NCI-H2171 treated with DMSO at 0.1 percent for 48 hours (cell line): ENCODE data around the gene GABRB1.

Source experiments
- DNase-seq: peaks from one replicate; lab custom pipeline; 2025; lab: John Stamatoyannopoulos, UW

GABRB1 gene

DNA sequence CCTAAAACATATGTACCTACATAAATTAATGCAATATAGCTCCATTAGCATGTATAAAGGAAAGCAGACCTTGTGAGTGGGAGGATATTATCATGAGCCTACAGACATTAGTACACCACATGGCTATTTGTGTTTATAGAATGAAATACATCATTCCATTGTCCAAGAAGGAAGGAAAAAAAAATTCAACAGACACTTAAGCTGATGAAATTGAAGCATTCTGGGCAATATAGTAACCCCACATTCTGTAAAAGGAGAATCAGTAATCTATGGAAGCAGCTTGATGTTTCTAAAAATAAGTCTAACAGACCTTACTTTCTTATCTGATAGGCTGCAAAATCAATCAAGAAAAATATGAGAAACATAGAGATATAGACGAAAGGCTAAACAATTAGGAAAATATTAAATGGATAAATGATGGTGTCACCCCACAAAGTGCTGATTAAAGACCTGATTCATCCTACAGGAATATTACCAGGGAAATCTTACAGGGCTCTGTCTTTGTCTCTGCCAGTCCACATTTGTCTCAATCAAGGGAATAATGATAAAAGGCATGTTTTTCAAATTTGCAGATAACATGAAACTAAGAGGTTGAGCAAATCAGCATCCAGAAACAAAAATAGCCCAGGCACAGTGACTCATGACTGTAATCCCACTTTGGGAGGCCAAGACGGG, 355.3 kb downstream of the GABRB1 start:
- no peak for DNase-seq

DNA sequence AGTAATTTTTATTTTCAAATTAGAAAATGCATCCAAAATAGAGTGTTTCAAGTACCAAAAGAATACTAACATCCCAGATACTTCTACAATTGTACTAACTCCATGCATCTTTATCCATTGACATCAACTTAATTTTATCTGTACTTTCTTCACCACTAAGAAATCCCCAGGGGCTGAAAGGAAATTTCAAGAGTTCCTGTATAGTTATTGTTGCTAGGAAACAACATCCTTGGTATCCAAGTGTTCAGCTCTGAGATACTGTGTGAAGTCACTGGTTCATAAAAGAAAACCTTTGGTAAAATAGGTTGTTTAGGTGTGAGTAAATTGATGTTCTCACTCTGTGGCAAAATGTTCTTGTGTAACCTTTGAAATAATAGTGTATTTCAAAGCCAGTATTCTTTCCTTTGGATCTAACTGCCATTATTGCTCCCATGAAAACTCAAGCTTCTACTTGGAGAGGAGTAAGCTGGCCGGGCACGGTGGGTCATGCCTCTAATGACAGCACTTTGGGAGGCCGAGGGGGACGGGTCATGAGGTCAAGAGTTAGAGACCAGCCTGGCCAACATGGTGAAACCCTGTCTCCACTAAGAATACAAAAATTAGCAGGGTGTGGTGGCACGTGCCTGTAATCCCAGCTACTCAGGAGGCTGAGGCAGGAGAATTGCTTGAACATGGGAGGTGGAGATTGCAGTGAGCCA, 359.2 kb downstream of the GABRB1 start:
- no peak for DNase-seq

DNA sequence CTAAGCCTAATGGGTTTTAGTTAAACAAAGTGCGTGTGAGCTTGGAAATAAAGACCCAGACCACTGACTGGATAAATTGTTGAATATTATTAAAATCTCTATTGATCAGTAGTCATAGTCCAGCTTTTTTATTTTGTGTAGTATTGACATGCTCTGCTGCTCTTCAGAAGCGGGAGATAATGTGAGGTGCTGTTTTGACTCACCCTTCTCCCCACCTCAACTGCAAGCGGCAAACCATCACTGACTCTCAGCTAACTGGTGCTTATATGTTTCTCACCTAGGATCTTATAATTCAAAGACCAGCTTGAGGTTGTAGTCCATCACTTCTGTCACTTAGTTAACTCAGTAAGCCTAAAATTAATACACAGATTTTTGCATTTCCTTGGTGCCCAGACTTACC, 359.9 kb downstream of the GABRB1 start:
- DNase-seq: no peak

DNA sequence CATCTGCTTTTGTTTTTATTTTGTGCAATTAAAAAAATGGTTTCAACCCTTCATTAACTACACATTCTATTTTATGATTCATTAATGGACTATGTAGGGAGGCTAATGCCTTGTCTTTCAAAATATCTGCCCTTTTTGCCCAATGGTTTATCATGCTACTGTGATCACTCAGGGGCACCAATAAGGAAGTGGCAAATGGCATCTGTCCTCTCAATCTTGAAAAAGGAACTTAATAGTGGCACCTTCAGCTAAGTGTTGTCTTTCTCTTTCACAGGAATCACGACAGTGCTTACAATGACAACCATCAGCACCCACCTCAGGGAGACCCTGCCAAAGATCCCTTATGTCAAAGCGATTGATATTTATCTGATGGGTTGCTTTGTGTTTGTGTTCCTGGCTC, 375.0 kb downstream of the GABRB1 start:
- DNase-seq: no peak

DNA sequence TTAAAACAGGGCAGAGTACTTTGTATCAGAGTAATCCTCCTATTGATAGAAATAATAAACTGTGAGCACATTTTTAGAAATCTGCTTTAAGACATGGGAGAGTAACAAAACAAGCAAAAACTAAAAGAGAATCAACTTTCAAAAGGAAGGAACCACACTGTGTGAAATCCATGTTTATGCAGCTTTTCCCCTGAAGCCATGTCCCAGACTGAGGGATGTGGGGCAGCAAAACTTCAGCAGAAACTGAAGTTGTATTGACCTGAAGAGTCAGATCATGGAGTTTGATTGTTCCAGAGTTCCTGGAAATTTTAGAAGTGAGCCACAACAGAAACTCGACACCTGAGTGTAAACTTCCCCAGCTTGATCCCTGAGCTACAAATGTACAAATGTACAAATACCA, 378.9 kb downstream of the GABRB1 start:
- DNase-seq: no peak

DNA sequence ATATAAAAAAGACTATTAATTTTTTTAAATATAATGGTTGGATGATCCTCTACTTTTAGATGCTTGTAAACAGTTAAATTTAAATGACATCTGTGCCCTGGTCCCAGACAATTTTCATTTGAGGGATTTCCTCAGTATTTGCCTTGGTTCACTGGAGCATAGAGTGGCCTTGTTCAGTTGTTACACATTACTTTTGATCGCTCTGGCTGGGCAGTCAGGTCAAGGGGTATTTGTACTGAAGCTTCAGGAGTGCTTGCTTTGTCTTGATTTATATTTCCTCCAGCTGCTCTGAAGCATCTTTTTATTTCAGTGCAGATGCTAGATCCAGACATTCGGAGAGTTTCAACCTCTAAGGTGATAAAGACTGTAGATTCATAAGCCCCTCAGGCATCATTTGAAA, 382.2 kb downstream of the GABRB1 start:
- DNase-seq: no peak

DNA sequence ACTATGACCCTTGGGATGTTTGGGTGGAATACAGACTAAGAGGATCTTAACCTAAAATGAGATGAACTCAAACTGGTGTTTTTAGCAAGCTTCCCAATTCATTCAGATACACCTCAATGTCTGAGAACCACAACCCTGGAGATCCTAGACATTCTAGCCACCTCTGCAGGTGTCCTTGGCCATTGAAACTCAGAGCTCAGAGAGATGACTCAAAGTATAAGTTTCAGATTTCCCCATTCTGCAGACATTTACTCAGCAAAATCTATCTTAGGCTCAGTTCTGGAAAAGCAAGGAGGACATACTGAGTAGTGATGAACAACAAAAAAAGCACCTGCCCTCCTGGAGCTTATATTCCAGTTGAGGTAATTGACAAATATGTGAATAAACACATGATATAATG, 384.4 kb downstream of the GABRB1 start:
- no peak for DNase-seq

DNA sequence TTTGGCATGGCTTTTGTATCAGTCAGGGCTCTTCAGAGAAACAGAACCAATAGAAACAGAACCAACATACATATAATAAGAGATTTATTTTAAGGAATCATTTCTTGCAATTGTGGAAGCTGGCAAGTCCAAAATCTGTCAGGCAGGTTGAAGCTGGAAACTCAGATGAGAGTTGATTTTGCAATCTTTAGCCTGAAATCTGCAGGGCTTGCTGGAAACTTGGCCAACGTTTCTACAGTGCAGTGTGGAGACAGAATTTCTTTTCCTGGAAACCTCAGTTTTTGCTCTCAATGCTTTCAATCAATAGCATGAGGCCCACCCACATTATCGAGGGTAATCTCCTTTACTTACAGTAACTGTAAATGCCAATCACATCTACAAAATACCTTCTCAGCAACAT, 386.8 kb downstream of the GABRB1 start:
- no peak for DNase-seq

DNA sequence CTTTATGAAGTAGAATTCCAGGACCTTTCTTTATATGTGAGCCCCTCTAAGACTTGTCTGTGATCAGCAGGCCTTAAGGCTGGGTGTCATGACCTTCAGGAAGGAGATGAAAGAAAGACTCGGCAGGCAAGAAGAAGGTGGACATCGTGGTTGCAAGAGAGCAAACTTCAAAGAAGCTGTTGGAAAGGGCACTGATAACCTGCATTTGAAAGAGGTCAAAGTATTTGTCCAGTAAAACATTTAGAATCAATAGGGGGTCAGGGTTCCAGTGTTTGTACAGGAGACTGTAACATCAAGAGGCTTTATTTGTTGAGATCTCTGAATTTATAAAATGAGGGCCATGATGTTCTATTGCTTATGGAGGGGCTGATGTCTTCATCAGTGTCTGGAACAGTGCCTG, 387.9 kb downstream of the GABRB1 start:
- no peak for DNase-seq

DNA sequence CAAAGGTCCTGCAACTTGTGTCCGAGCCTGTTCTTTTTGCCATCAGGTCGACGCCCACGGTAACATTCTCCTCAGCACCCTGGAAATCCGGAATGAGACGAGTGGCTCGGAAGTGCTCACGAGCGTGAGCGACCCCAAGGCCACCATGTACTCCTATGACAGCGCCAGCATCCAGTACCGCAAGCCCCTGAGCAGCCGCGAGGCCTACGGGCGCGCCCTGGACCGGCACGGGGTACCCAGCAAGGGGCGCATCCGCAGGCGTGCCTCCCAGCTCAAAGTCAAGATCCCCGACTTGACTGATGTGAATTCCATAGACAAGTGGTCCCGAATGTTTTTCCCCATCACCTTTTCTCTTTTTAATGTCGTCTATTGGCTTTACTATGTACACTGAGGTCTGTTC, 394.3 kb downstream of the GABRB1 start:
- DNase-seq: no peak

DNA sequence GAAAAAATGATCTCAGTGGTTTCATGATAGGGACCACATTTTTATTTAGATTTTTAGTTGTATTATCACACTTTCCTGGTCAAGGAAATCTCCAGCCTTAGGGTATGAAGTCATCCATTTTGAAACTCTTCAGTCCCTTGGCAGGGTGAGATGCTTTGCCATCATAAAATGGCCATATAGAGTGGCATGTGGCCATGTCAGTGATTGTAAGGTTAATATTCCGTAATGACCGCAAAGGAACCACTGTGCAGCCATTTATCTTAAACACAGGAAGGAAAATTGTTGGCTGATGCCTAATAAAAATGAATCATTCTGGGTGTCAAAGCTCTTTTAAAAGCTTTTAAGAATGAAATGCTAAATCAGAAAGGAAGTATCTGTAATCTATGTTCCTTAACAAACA, 396.6 kb downstream of the GABRB1 start:
- DNase-seq: no peak

DNA sequence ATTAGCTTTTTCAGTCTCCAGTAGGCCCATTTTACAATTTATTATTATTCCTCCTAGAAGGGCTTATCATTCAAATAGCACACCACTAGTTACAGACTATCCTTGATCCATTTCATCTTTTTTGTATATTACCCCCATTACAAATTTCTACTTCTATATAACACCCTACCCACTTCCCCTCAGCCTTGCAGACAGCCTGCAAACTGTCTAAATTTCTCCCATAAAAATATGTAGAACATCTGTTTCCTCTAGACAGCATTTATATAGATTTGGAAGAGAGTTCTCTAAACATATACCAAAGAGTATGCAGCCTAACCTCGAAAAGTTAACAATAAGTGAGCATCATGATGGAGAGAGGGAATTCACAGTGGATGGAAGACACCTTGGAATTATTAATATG, 401.4 kb downstream of the GABRB1 start:
- no peak for DNase-seq

DNA sequence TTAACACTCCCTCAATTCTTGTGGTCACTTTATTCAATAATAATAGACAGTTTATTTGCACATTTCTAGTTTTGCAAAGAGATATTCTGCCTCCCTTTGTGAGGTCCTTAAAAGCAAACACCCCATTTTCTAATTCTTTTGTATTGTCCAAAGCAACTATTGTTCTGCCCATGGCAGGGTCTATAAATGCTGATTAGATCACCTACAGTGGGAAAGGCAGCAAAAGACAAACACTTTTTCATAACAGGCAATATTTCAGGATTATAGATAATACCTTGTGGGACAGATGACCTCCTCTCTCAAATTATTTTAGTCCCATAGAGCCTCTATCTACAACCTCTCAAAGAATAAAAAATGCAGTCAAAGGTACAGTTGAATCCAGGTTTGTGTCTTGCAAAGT, 403.6 kb downstream of the GABRB1 start:
- DNase-seq: no peak

DNA sequence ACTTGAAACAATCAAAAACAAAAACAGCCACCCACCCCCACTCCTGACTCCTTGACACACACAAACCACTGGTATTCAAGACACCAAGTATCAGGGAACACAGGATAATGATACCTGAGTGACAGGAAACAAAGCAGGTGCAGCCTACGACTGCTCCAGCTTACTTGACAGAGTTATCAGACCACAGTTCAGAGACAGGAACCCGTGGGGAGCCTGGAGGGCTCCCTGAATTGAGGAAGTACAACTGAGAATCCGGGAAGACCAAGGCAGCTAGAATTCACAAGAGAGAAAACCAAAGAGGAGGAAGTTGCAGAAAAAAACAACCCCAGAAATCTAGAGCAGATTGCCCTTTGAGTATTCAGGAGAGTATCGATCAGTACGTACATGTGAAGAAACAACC, 411.6 kb downstream of the GABRB1 start:
- no peak for DNase-seq

DNA sequence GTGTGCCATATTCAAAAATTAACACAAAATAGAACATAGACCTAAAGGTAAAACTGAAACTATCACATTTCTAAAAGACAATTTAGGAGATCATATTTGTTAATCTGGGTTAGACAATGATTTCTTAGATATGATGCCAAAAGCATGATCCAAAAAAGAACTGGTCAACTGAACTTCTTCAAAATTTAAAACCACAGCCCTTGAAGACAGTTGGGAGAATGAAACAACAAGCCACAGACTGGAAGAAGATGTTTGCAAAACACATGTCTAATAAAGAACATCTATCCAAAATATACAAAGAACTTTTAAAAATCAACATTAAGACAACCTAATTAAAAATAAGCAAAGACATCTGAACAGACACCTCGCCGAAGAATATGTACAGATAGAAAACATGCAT, 412.7 kb downstream of the GABRB1 start:
- DNase-seq: no peak

DNA sequence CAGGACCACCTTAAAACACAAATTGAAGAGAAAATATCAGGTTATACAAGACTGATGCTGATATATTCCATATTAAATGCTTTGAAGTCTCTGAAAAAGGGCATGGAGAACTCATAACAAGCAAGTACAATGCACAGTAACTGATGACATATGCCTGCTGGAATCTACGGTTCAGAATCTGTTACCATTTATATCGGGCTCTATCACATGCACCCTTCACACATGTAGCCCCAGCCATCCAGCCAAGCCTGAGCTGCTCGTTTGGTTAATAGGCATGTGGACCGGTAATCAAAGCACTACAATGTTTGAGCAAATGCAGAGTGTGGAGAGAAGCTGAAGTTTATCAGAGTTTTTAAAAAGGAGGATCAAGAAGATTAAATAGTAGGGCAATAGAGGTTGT, 420.3 kb downstream of the GABRB1 start:
- DNase-seq: no peak

DNA sequence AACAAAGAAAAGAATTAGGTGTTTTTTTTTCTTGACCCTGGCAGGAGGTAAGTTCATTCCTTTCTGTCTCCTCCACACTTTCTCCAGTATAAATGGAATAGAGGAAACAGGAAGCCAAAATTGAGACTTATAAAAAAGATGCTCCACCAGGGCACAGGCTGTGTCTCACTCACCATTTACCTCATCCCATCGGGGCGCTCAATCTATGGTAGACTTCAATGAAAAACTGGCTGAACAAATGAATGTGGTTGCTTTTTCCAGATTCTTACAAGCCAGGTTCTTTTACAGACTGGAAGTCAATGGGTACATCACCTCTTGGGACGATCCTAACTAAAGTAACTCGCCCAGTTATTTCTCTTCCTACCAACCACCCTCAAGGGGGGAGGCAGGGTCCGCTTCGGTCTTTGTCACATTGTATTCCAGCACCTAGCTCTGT, 431.4 kb downstream of the GABRB1 start:
- DNase-seq: no peak

DNA sequence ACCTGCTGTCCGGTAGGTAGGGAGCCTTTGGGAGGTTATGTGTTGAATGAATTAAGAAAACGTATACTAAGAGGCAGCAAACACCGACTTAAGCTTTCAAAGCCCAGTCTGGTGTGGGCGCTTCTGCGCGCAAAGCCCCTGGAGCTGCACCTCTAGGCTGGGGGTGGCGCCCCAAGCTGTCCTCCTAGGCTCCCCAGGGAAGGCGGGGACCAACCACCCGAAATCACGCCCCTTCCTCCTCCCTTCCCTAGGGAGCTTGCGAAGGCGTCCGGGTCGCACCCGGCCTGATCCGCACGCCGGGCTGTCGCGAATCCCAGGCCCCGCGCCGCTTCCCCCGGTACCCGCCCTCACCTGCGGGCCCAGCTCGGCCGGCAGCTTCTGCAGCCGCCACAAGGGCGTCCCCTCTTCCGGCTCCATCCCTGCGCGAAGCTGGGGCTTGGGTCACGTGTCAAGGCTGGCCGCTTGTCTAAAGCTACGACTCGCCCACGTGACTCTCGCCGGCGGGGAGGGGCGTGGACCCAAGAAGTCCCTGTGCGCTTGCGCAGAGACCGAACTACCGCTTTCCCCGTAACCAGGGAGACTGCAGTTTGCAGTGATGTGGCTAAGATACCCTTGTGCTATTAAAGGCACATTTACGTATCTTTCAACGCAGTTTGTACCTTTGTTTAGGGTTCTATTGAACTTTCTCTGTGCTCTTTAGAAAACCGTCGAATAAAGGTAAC, 432.0 kb downstream of the GABRB1 start, which contains the start of gene COMMD8:
TSS of gene COMMD8 (minus strand) at position 468 of the 722 bp plus-strand sequence. CDS start at position 417, 51 bp downstream.
- DNase-seq: peak; percentile 90

DNA sequence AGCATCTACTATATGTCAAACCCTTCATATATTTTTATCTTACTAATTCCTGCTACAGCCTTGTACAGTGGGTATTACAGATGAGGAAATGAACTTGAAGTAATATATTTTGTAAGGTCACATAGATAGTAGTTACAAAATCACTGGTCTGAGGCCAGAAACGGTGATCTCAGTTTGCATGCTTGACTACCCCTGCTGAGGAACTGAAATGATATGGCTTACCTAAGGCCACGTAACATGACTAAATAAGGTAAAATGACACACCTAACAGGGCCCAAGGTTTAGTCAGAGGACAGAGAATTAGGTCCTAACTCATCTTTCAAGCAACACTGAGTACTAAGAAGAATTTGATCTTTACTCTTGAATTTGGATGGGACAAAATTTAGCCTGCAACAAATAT, 433.6 kb downstream of the GABRB1 start:
- DNase-seq: no peak

DNA sequence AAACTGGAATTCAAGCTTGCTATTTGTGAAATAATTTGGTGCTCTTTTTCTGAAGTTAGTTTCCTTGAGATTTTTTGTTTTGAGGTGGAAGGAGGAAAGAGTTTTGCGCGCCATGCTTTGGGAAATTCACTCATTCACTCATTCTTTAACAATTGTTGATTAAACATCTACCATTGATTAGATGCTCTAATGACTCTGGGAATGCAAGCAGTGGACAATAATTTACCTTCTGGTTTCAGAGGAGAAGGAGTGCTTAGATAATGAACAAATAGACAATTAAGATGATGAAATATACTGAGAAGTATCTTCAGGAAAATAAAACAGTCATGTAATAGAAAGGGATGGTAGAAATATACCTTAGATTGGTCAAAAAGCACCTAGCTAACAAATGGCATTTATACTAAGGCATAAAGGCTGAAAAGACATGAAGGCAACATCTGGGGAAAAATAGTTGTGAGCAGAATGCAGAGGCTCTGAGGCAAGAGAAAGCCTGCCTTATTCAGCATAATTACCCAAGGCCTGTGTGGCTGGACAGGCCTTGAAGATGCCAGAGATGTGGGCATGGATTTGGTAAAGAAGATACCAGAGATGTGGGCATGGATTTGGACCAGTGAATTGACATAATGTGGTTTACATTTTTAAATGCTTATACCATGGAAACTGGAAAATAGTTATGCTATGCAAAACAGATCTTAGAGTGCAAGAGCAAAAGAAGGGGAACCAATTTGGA, 434.9 kb downstream of the GABRB1 start:
- no peak for DNase-seq

DNA sequence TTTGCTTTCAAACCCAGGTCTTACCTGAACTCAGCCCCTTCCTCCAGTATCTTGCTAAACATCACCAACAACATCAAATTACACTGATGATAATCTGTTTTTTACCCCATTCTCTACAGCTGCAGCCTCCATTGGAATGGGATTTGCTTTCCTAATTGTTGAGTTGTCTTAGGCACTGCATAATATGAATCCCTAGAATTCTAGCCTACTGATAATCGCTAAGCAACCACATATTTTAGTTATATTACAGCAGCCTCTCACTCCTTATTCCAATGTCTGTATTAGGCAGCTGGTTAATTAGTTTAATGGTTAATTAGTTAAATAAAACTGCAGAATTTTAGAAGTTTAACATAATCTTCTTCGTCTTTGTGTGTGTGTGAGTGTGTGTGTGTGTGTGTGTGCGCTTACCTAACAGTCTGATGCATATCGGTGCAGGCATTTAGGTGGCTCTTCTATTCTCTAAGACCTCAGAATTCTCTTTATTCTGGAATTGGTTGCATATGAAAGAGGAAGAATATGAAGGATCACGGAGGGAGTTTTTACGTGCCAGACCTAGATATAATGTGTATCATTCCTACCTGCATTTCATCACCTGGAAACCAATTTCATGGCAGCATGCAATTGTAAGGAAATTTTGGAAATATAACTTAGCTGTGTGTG, 437.5 kb downstream of the GABRB1 start:
- DNase-seq: no peak

DNA sequence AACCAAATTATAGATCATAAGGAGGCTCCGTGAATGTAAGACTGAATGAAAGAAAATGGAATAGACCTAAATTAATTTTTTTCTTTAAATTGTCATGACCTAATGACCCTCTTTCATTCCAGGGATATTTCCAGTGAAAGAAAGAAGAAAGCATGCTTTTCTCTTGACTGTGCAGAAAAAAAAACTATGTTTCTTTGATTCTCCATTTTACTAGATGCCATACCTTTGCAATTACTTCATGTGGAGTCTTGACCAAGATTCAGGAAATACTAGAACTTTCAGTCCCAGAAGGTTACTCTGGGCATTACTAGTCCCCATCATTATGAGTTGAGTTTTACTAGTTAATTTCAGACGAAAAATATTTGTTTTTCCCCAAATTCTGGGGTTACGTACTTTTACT, 438.6 kb downstream of the GABRB1 start:
- DNase-seq: no peak
